RPMI8226 (cell line): ENCODE data around the gene RSPH3.
A peak's percentile ranks its signal among the peaks of the same experiment; 100 is the strongest.
"Not testable (repeated sequence)": the region's sequence is repeated elsewhere in the genome, so short reads cannot be mapped to it uniquely, and the experiment has no call there.

ENCODE experiments used
- DNase-seq: peaks from one replicate; pipeline ENCODE4 v3.0.0-alpha.2; 2015

RSPH3 gene

DNA sequence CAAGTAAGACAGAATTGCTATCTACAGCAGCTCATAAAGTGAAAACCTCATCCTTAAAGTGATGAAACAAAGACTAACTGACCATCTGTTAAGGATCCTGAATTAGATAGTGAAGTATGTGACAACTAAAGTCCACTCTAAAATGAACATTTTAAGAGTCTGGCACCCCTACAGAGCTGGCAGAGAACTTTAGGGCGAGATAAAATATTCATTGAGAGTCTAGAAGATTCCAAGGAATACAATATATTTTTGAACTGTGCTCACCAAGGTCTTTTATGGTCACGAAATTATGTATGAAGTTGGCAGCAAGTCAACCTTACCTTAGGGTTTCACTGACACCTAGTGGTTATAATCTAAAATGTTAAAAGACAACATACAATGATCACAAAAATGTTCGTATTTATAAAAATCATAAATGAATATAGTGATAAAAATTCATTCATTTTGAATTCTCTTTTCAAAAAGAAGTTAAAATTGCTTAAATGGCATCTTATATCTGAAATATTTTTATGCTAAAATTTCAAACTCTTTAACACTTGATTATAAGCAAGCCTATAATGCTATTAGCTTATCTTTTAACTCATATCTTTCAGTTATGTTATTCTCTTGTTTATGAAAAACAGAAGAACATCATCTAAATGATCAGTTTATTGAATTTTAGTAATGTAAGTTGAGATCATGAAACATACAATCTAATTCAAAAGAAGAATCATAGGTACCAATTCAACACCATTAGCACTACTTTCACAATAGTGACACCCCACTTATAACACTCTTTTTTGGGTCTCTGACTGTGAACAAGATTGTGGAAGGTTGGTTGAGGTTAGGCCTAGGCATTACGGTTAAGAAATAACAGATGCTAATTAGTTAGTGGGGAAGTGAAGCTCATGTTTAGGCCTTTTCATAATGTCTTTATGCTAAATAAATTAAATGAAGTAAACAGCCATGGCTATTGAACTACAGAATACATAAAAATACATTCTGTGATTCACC lies 27.5 kb downstream of the RSPH3 start:
- DNase-seq, result peak; percentile 33

DNA sequence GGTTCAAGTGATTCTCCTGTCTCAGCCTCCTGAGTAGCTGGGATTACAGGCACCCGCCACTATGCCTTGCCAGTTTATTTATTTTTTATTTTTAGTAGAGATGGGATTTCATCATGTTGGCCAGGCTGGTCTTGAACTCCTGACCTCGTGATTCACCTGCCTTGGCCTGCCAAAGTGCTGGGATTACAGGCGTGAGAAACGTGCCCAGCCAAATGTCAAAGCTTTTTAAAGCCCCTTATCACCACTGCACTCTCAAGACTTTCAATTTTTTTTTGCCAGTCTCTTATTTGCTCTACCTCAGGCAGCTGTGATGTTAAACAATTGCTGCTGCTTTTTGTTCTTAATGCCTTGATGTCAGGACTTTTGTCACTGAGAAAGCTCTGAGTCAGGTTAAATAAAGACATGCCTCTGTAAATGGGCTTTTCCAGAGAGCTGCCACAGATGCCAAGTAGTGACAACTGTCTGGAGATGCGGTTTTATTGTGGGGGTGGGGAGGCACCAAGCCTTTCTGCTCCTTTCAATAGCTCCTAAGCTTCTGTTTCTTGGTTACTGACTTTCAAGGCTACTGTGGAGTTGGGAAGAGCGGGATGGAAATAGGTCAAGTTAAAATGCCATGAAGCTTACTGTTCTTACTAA lies 29.2 kb downstream of the RSPH3 start:
- DNase-seq, result peak; percentile 20

- no peak for DNase-seq
Measured at GRCh38 chr6:158969148-158969547, 30.9 kb downstream of the RSPH3 start.

DNA sequence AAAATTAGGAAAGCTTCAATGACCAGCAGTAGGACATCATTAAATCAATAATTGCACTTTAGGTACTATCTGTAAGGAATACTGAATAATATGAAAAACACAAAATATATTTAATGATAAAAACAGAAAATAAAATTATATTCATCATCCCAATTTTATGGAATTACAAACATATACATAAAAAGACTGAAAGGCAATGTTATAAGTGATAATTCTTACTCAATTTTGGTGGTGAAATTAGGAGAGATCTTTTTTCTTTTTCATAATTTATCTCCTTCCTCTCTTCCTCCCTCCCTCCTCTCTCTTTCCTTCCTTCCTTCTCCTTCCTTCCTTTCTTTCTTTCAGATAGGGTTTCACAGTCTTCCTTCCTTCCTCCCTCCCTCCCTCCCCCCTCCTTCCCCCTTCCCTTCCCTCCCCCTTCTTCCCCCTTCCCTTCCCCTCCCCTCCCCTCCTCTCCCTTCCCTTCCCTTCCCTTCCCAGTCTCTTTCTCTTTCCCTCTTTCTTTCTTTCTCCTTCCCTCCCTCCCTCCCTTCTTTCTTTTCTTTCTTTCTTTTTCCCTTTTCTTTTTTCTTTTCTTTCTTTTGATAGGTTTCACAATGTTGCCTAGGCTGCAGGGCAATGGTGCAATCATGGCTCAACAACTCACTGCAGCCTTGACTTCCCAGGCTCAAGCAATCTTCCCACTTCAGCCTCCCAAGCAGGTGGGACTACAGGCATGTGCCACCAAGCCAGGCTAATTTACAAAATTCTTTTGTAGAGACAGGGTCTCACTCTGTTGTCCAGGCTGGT lies 36.8 kb downstream of the RSPH3 start:
- DNase-seq, result no peak

DNA sequence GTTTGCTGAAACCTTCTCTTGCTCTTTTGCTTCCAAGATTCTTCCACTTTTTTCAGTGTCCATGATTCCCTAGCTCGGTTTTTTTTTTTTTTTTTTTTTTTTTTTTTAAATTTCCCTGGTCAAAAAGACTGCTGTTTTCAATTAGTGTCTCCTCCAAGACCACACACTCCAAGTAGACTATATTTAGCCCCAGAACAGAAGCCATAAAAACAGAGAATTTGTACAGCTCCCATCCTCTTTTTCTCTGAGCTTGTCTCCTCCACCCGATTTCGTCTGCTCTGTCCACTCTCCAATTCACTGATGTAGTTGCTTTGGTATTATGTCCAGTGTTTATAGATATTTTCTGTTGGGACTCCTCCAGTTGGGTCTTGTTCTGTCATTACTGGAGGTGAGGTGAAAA lies 37.6 kb downstream of the RSPH3 start:
- no peak for DNase-seq

DNA sequence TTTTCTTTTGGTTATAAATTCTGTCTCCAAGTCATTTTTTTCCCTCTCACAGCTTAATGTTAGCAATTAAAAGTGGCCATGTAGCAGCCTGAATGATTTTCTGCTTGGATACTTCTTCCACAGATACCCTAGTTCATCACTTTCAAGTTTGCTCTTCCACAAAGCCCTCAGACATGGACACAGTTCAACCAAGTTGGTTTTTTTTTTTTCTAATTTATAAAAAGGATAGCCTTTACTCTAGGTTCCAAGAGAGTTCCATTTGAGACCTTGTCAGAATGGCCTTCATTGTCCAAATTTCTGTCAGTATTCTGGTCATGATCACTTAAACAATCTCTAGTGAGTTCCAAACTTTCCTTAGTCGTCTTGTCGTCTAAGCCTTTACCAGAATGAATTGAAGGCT lies 40.0 kb downstream of the RSPH3 start:
- DNase-seq, result no peak

GRCh38 chr6:158959552-158959951 lies 40.5 kb downstream of the RSPH3 start:
- no peak for DNase-seq

- no peak for DNase-seq
Measured at GRCh38 chr6:158958504-158959386, 41.3 kb downstream of the RSPH3 start.

DNA sequence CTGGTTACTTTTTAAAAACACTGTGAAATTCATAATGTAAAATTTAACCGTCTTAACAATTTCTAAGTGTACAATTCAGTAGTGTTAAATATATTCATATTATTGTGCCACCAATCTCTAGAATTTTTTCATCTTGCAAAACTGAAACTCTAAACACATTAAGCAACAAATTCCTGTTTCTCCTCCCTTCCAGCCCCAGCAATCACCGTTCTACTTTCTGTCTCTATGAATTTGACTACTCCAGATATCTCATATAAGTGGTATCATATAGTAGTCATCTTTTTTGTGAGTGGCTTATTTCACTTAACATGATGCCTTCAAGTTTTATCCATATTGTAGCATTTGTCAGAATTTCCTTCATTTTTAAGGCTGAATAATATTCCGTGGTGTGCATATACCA lies 44.7 kb downstream of the RSPH3 start:
- no peak for DNase-seq

DNA sequence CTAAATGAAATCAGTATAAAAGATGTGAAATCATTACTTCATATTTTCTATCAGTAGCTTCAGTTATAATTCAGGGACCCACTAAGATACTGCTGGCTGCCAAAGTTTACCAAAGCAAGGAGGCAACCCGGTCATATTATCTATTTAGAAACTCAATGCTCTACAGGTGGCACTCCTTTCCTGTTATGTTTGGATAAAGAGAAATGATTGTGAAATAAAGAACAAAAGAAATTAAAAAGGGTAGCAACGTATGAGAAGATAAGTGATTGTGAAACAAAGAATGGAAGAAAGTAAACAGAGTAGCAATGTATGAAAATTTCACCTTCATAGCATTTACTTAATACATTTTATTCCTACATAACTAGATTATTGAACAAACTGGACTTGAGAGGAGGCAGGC lies 45.2 kb downstream of the RSPH3 start:
- no peak for DNase-seq

GRCh38 chr6:158952011-158952410 lies 48.0 kb downstream of the RSPH3 start:
- not testable (repeated sequence) for DNase-seq

GRCh38 chr6:158951565-158951964 lies 48.4 kb downstream of the RSPH3 start:
- not testable (repeated sequence) for DNase-seq

GRCh38 chr6:158947284-158947683 lies 52.7 kb downstream of the RSPH3 start:
- no peak for DNase-seq

DNA sequence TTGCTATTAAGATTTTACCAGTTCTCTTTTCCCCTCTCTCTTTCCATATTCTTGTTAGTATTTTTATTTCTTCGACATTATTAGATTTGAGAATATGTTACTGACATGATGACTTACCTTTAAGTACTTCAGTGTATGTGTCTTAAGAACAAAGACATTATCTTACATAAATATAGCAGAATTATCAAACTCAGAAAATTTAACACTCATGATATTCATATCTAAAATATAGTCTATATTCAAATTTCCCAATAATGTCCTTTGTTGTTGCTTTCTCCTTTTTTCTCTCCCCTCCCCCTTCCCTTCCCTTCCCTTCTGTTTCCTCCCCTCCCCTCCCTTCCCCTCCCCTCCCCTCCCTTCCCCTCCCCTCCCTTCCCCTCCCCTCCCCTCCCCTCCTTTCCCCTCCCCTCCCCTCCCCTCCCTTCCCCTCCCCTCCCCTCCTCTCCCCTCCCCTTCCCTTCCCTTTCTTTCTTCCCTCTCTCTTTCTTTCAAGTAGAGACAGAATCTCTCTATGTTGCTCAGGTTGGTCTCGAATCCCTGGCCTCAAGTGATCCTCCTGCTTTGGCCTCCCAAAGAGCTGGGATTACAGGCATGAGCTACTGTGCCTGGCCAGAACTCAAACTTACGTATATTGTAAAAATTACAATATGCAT lies 56.5 kb downstream of the RSPH3 start:
- no peak for DNase-seq

DNA sequence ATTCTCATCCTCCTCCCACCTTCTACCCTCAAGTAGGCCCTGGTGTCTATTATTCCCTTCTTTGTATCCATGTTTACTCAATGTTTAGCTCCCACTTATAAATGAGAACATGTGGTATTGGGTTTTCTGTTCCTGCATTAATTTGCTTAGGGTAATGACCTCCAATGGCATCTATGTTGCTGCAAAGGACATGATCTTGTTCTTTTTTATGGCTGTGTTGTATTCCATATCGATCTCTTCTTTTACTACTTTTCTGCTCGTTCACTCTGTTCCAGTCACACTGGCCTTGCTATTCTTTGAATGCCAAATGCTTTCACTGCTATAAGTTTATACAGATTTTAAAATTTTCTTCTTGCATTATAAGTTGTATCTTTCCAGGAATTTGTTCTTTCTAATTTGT lies 57.7 kb downstream of the RSPH3 start:
- DNase-seq, result no peak

- no peak for DNase-seq
Measured at GRCh38 chr6:158941246-158941645, 58.8 kb downstream of the RSPH3 start.

DNA sequence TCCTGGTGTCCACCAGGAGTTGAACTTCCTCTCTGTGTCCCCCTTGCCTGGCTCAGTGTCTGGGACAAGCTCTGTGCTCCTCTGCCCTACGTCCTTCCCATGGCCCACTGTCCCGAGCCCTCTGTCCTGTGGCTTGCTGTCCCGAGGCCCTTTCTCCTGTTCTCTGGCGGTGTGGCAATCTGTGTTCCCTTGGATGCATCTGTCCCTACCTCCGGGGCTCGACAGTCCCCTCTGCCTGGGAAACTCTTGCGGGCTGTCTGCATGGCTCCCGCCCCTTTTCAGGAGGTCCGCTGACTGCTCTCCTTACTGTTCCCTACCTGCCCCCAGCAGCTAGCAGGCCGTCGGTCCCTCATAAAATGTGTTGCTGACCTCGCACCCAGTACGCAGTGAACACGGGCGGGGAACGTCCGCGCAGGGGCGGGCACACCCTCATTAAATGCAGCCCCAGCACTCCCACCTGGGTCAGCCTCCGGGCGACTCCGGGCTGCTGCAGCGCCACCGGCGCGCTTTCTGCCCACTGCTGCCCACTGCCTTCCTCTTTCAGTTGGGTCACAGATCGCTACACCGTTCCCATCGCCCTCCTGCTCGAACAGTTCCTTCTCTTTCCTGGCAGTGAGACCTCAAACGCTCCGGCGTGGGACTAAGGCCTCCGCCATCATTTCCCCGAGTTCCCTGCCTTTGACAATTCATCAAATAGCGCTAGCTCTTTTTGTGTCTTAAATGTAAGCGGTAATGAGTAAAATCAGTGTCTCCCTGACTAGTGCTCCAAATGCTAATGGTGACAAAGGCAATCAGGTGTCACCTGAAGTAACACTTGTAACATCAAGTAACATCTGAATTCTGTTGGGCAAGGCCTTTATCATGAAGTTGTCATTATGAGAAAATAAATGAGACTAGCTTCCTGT lies 60.5 kb downstream of the RSPH3 start:
- no peak for DNase-seq

DNA sequence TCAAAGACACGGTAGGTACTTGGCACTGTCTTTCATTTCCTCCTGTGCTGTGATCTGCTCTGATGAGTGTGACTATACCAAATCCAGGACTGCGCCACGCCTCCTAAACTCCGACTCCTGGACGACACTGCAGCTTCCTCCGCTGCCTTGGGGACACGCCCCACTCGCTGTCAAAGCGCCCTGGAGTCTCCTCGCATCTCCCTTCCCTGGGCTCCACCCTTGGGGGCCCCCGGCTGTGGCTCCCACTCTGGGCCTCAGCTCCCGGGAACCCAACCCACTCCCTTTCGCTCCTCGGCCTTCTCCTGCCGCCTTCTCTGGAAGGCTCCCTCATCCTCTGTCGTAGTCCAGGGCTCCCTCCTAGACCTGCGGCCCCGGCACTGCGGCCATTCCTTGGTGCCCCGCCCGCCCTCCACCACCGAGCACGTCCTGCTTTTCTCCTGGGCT lies 61.2 kb downstream of the RSPH3 start:
- no peak for DNase-seq

GRCh38 chr6:158938220-158938619 lies 61.8 kb downstream of the RSPH3 start:
- no peak for DNase-seq

GRCh38 chr6:158934157-158934556 lies 65.8 kb downstream of the RSPH3 start:
- no peak for DNase-seq
